HepG2 (cell line): ENCODE data around the gene UBAC1. TPM values are rescaled to one million over a fixed set of nuclear protein-coding genes. Genes with fewer than 3 reads are reported as not detected.

Experiments
- AGO2 ChIP-seq: fragments of 200-400 bp; formaldehyde crosslinking; optimal IDR thresholded peaks from 2 replicates; pipeline ENCODE3; 2017; ENCODE audit warnings: mild to moderate bottlenecking, low read depth, low read length, moderate library complexity
- ASH2L ChIP-seq: fragments of 300-600, 200-600 bp; sonication (generic); IDR thresholded peaks from 2 replicates; pipeline ENCODE4 v1.7.0; 2017; ENCODE audit warnings: low read depth, mild to moderate bottlenecking, moderate library complexity, mixed read lengths, low read length; ENCODE audit not compliant: insufficient read length
- ATM ChIP-seq: fragments of 450-650 bp; IDR thresholded peaks from 2 replicates; pipeline ENCODE4 v1.7.1; 2017; ENCODE audit warnings: mild to moderate bottlenecking, borderline replicate concordance
- DMAP1 ChIP-seq: IDR thresholded peaks from 2 replicates; pipeline ENCODE4 v1.6.1; 2016
- NR0B2 ChIP-seq: sonication (generic); formaldehyde crosslinking; IDR thresholded peaks from 2 replicates; pipeline ENCODE4 v1.4.0; 2020; ENCODE audit warnings: mild to moderate bottlenecking, missing genetic modification reagents
- PCBP1 ChIP-seq: fragments of 200-400 bp; formaldehyde crosslinking; IDR thresholded peaks from 2 replicates; pipeline ENCODE4 v1.6.1; 2017; ENCODE audit warnings: mild to moderate bottlenecking, low read depth, low read length, borderline replicate concordance
- PTBP1 ChIP-seq: fragments of 200-400 bp; formaldehyde crosslinking; IDR thresholded peaks from 2 replicates; pipeline ENCODE4 v1.6.1; 2018; ENCODE audit warnings: low read length, low read depth; ENCODE audit not compliant: poor library complexity, severe bottlenecking
- RXRA ChIP-seq: sonication (generic); formaldehyde crosslinking; IDR thresholded peaks from 2 replicates; pipeline ENCODE4 v1.5.1; 2020; ENCODE audit warnings: missing genetic modification reagents
- ZNF138 ChIP-seq: sonication (generic); formaldehyde crosslinking; IDR thresholded peaks from 2 replicates; pipeline ENCODE4 v1.5.0; 2020; ENCODE audit warnings: mild to moderate bottlenecking, low read depth, missing genetic modification reagents
- ZNF318 ChIP-seq: sonication (generic); formaldehyde crosslinking; IDR thresholded peaks from 2 replicates; pipeline ENCODE4 v1.4.0; 2020; ENCODE audit warnings: mild to moderate bottlenecking, missing genetic modification reagents
- ZNF343 ChIP-seq: sonication (generic); formaldehyde crosslinking; IDR thresholded peaks from 2 replicates; pipeline ENCODE4 v1.4.0; 2020; ENCODE audit warnings: mild to moderate bottlenecking, missing genetic modification reagents
- ZNF367 ChIP-seq: sonication (generic); formaldehyde crosslinking; IDR thresholded peaks from 2 replicates; pipeline ENCODE4 v1.4.0; 2020; ENCODE audit warnings: missing genetic modification reagents, borderline replicate concordance
- ZNF431 ChIP-seq: sonication (generic); formaldehyde crosslinking; IDR thresholded peaks from 2 replicates; pipeline ENCODE4 v1.9.0; 2022; ENCODE audit warnings: missing genetic modification reagents, low read depth, mild to moderate bottlenecking, borderline replicate concordance
- ZNF546 ChIP-seq: sonication (generic); formaldehyde crosslinking; conservative IDR thresholded peaks from 2 replicates; pipeline ENCODE4 v1.8.1; 2023; ENCODE audit warnings: mild to moderate bottlenecking, missing genetic modification reagents
- ZNF782 ChIP-seq: sonication (generic); formaldehyde crosslinking; IDR thresholded peaks from 2 replicates; pipeline ENCODE4 v1.4.0; 2020; ENCODE audit warnings: missing genetic modification reagents, mild to moderate bottlenecking, borderline replicate concordance
- ZNF790 ChIP-seq: sonication (generic); formaldehyde crosslinking; IDR thresholded peaks from 2 replicates; pipeline ENCODE4 v1.8.0; 2022; ENCODE audit warnings: missing genetic modification reagents, mild to moderate bottlenecking, borderline replicate concordance
- ZNF850 ChIP-seq: sonication (generic); formaldehyde crosslinking; conservative IDR thresholded peaks from 2 replicates; pipeline ENCODE4 v1.9.0; 2021; ENCODE audit warnings: mild to moderate bottlenecking, missing genetic modification reagents
- polyA plus RNA-seq, 8 experiments: library from polyadenylated mRNA; depleted of rRNA in 3 of 8; stranded (reverse) in 7 of 8; unstranded in 1 of 8; fragments of >200 nt; fragmentation: Illumina TruSeq in 4 of 8; extraction: Trizol in 4 of 8; gene quantifications; 2 replicates each; pipeline versions ENCODE4 v1.2.1 to v1.2.3, GENCODE V29; 2011 to 2016; ENCODE audit warnings: low read depth in 4 of 8, missing spikeins in 1 of 8, mixed read lengths in 1 of 8; ENCODE audit not compliant: insufficient read depth in 1 of 8
- total RNA-seq, 5 experiments: library from RNA; depleted of rRNA; stranded (reverse); fragments of >200 nt; fragmentation: Illumina TruSeq; extraction: Trizol; gene quantifications; 2 replicates each; pipeline ENCODE4 v1.2.3, GENCODE V29; 2016; ENCODE audit warnings: low read depth in 1 of 5
- TF ChIP-seq, protein P1 (sequence below): sonication (generic); formaldehyde crosslinking; IDR thresholded peaks from 2 replicates; pipeline ENCODE4 v1.4.0; 2020; ENCODE audit warnings: missing genetic modification reagents, borderline replicate concordance

Gene UBAC1
- total and polyA plus RNA-seq, 2 of the 13 experiments (the other 11 are each of a cell fraction or from before 2014, with no cell fraction given), result 32.2 to 34.1 TPM

- TF ChIP-seq ZNF138 (CRISPR knock-in tag), result 0 out of 2 replicates have a peak, but pooled peaks have one; percentile 41
- no peak for TF ChIP-seq ATM
- no peak for TF ChIP-seq ZNF343 (CRISPR knock-in tag)
- no peak for TF ChIP-seq ZNF431 (CRISPR knock-in tag)
- TF ChIP-seq ZNF790, result 0 out of 2 replicates have a peak, but pooled peaks have one; percentile 15
- TF ChIP-seq PTBP1, result no peak
- TF ChIP-seq RXRA (CRISPR knock-in tag), result 0 out of 2 replicates have a peak, but pooled peaks have one; percentile 15
- TF ChIP-seq, protein P1, sequence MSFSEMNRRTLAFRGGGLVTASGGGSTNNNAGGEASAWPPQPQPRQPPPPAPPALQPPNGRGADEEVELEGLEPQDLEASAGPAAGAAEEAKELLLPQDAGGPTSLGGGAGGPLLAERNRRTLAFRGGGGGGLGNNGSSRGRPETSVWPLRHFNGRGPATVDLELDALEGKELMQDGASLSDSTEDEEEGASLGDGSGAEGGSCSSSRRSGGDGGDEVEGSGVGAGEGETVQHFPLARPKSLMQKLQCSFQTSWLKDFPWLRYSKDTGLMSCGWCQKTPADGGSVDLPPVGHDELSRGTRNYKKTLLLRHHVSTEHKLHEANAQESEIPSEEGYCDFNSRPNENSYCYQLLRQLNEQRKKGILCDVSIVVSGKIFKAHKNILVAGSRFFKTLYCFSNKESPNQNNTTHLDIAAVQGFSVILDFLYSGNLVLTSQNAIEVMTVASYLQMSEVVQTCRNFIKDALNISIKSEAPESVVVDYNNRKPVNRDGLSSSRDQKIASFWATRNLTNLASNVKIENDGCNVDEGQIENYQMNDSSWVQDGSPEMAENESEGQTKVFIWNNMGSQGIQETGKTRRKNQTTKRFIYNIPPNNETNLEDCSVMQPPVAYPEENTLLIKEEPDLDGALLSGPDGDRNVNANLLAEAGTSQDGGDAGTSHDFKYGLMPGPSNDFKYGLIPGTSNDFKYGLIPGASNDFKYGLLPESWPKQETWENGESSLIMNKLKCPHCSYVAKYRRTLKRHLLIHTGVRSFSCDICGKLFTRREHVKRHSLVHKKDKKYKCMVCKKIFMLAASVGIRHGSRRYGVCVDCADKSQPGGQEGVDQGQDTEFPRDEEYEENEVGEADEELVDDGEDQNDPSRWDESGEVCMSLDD (CRISPR knock-in tag), result 0 out of 2 replicates have a peak, but pooled peaks have one; percentile 32
- no peak for TF ChIP-seq ZNF850 (CRISPR knock-in tag)
- 0 out of 2 replicates have a peak, but pooled peaks have one; percentile 38 for TF ChIP-seq ZNF546 (CRISPR knock-in tag)
- no peak for TF ChIP-seq PCBP1
- TF ChIP-seq AGO2, result peak; percentile 77
- no peak for TF ChIP-seq ZNF782 (CRISPR knock-in tag)
- peak; percentile 41 for TF ChIP-seq ASH2L
- TF ChIP-seq NR0B2, result peak; percentile 25; the same call in 1 of the 2 replicates
- TF ChIP-seq ZNF318 (CRISPR knock-in tag), result no peak
- peak; percentile 38; the same call in 1 of the 2 replicates for TF ChIP-seq DMAP1 (CRISPR knock-in tag)
- TF ChIP-seq ZNF367 (CRISPR knock-in tag), result no peak
These were observed 53.0 kb downstream of the UBAC1 start (continued) for GRCh38 chr9:135908093-135908753.
